ENCODE data around the gene COPE.

The COPE gene

GRCh38 chr19:18849838-18850400 is 69.3 kb downstream of the COPE start:
- no peak for DNase-seq
